Activated naive CD4-positive, alpha-beta T cell (primary cell): ENCODE data around the gene MGLL.
"Not testable (repeated sequence)": the region's sequence is repeated elsewhere in the genome, so short reads cannot be mapped to it uniquely, and the experiment has no call there.

ENCODE experiments used
- DNase-seq, 4 experiments: peaks; one replicate each; lab custom pipeline; 2025; lab: John Stamatoyannopoulos, UW

The MGLL gene

GRCh38 chr3:127673191-127674100 lies 148.9 kb downstream of the MGLL start:
- peak in 2 of 4 experiments; percentile 32 to 48 for DNase-seq

GRCh38 chr3:127672429-127673190 lies 149.7 kb downstream of the MGLL start, which contains the start of gene ABTB1:
Gene ABTB1 (plus strand): TSS chr3:127672952. CDS start chr3:127673026, 74 bp downstream.
- DNase-seq = peak; percentile 70 to 89 (median 76)

DNA sequence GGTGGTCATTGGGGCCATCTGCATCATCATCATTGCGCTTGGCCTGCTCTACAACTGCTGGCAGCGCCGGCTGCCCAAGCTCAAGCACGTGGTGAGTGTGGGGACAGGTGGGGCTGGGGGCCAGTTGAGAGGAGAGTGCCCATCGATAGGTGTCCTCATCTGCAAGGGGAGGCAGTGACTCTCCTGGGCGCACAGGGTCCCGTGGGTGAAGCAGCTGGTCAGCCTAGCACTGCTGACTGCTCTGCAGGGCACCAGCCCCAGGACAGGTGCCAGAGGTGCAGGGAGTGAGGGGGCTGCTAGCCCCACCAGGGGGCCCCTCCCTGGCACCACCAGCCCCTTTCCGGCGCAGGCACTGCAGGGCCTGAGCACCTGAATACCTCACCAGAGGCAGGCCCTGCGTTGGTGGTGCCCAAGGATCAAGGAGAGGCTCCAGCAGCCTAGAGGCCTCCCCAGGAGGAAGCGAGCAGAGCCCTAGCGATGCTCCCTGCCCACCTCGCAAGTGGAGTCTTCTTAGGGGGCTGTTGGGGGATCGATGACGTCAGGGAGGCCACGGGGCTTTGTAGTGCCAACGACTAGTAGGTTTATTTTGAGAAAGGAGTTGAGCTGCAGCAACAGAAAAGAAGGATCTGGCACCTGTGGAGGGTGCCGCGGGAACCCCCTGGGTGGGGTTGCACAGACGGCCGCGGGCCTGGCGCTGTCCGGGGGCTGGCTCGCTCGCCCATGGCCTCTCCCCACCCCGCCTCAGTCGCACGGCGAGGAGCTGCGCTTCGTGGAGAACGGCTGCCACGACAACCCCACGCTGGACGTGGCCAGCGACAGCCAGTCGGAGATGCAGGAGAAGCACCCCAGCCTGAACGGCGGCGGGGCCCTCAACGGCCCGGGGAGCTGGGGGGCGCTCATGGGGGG lies 150.5 kb downstream of the MGLL start:
- DNase-seq = peak in 1 of 4 experiments; percentile 23

DNA sequence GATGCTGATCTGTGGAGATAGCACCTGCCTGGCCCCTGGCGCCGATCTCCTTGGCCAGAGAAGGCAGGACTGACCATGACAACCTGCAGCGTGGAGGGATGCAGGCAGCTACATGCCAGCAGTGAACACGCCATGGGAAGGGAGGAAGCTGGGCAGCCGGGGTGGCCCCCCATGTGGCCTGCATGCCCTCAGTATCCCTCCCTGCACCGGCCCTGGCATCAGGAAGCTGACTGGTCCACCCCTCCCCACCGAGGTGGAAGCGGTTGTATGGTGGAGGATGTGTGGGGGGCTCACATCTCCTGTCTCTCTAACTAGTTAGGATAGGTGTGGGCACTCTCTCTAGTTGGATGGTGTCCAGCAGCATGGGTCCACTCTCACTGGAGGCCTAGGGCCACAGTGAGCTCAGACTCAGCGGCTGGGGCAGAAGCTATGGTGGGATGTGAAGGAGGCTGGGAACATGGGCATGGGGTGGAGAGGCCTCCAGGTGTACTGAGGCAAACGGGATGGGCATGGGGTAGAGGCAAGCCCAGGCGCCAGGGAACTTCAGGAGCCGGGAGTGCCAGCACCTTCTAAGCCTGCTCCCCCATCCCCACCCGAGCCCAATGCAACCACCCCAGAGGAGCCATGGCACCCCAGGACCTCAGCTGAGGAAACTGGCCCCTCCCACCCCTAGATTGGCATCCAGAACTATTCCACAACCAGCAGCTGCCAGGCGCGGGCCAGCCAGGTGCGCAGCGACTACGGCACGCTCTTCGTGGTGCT lies 151.4 kb downstream of the MGLL start:
- no peak for DNase-seq

- DNase-seq = no peak
These were observed 152.1 kb downstream of the MGLL start for GRCh38 chr3:127670229-127670559.

- DNase-seq = no peak
These were observed 152.6 kb downstream of the MGLL start for GRCh38 chr3:127669541-127670228.

GRCh38 chr3:127668906-127669305 lies 153.4 kb downstream of the MGLL start:
- DNase-seq = no peak

- no peak for DNase-seq
These were observed 155.1 kb downstream of the MGLL start for GRCh38 chr3:127667119-127667681.

GRCh38 chr3:127666676-127667075 lies 155.6 kb downstream of the MGLL start:
- DNase-seq = no peak

- no peak for DNase-seq
These were observed 156.7 kb downstream of the MGLL start for GRCh38 chr3:127665586-127665985.

DNA sequence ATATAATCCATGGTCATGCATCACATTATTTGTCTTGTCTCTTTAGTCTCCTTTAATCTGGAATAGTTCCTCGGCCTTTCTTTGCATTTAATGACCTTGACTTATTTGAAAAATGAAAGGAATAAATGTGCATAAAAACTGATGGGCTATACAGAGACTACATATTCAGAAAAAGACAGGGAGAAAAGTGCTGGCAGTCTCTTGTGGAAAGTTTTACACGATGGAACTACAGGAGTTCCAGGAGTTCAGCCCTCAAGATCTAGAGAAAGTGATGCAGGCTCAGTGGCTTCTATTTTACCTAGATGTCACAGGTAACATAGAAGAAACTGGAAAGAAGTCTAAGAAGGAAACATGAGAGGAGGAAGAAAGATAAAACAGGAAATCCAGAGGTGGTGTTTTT lies 157.2 kb downstream of the MGLL start:
- no peak for DNase-seq

DNA sequence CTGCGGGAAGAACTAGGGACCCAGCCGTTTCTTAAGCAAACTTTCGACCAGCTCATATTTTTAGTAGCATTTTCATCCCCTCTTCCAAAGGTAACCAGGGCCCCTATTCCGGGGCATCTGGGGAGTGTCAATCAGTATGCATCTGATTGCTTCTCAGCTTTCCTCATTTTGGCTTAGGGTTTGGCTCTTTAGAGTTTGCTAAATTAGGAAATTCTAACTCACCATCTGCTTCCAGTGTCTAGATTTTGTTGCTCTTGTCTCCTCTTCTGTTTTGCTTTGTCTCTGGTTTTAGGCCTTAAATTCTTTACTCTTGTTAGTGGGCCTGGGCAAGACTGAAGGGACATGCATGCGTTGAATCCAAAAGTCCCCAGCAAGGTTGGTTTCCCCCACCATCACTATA lies 159.2 kb downstream of the MGLL start:
- DNase-seq = no peak

DNA sequence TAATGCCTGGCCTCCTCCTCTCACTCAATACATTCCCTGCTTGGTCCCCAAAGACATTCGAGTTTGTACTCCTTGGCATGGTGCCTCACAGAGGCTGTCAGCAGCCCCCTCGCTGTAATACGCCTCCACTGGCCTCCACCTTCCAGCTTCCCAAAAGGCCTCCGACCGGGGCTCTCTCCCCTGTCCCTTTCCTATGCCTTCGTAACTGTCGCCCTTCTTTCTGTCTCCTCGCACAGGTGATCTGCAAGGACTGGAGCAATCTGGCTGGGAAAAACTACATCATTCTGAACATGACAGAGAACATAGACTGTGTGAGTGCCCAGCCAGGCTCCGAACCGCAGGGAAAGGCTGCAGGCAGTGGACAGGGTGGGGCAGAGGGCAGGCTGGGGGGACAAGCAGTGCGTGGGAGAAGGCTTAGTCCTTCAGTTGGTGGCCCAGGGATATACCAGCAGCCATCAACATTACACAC lies 160.3 kb downstream of the MGLL start:
- no peak for DNase-seq

DNA sequence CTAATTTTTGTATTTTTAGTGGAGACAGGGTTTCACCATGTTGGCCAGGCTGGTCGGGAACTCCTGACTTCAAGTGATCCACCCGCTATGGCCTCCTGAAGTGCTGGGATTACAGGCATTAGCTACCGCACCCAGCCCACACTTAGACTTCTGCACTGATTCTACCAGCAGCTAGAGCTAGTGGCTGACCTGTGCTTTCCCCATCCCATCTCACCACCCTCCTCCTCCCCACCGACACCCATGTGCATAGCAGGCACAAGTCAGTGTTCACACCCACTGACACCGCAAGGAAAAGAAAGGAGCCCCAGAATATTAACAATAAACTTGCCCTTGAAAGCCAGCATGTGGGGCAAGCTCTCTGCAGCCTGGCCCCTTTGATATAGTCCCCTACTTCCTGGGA lies 160.7 kb downstream of the MGLL start:
- DNase-seq = no peak

DNA sequence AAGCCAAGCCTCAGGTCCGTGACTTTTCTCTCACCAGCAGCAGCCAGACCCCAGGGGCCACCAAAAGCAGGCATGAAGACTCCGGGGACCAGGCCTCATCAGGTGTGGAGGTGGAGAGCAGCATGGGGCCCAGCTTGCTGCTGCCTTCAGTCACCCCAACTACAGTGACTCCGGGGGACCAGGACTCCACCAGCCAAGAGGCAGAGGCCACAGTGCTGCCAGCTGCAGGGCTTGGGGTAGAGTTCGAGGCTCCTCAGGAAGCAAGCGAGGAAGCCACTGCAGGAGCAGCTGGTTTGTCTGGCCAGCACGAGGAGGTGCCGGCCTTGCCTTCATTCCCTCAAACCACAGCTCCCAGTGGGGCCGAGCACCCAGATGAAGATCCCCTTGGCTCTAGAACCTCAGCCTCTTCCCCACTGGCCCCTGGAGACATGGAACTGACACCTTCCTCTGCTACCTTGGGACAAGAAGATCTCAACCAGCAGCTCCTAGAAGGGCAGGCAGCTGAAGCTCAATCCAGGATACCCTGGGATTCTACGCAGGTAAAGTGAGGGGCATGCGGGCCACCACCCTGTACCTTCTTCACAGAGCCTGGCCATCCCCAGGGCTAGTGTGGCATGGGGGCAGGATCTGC lies 161.6 kb downstream of the MGLL start:
- DNase-seq = no peak

- DNase-seq = no peak
These were observed 164.1 kb downstream of the MGLL start for GRCh38 chr3:127658234-127658633.

- DNase-seq = no peak
These were observed 165.4 kb downstream of the MGLL start for GRCh38 chr3:127656906-127657305.

DNA sequence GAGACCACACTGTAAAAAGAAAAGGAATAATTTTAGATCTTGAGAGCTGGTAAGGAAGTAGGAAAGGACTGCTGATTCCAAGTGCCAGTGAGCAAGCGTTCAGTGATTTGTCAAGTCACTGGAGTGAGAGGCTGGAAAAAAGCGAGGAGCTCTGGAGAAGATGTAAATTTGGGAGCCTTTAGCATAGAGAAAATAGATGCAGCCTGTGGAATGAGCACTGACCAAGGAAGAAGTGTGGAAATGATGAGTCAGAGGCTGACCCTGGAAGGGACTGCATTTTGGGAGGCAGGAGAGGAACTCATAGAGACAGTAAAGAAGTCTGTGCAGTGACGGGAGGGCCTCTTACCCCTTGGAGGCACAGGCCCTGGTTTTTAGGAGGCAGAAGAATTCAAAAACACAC lies 166.7 kb downstream of the MGLL start:
- no peak for DNase-seq

DNA sequence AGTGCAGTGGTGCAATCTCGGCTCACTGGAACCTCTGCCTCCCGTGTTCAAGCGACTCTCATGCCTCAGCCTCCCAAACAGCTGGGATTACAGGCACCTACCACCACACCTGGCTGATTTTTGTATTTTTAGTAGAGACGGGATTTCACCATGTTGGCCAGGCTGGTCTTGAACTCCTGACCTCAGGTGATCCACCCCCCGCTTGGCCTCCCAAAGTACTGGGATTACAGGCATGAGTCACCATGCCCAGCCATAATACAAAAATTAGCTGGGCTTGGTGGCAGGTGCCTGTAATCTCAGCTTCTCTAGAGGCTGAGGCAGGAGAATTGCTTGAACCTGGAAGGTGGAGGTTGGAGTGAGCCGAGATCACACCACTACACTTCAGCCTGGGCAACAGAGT lies 167.3 kb downstream of the MGLL start:
- DNase-seq = not testable (repeated sequence)

- DNase-seq = no peak
These were observed 167.9 kb downstream of the MGLL start for GRCh38 chr3:127654374-127654773.
